AG04449 (cell line): Measurements from ENCODE around the gene MEI1.
"Not testable (repeated sequence)": the region's sequence is repeated elsewhere in the genome, so short reads cannot be mapped to it uniquely, and the experiment has no call there.

ENCODE experiments used
- CTCF ChIA-PET: fragments of 350-600 bp; formaldehyde crosslinking; extraction: SDS; loops from one replicate; lab custom pipeline; 2021; ENCODE audit warnings: antibody characterized with exemption; lab: Yijun Ruan, JAX
- POLR2A ChIA-PET: fragments of 400-600, 350-600 bp; formaldehyde crosslinking; extraction: SDS; loops from one replicate; lab custom pipeline; 2020; ENCODE audit warnings: antibody characterized with exemption, inconsistent platforms; lab: Yijun Ruan, JAX
- DNase-seq: peaks from one replicate; pipeline ENCODE4 v3.0.0-alpha.2; 2010; ENCODE audit warnings: low read depth, low spot score
- H3K4me3 ChIP-seq: 2 replicates; pipeline ENCODE4 v1.5.1; 2011; ENCODE audit warnings: low read depth, mild to moderate bottlenecking, control low read depth, low read length
- CTCF ChIP-seq: IDR thresholded peaks from one replicate; pipeline ENCODE4 v1.5.1; 2011; ENCODE audit warnings: mild to moderate bottlenecking, moderate library complexity, low read length, control low read depth, inconsistent platforms; ENCODE audit not compliant: insufficient read depth; ENCODE audit errors: missing control alignments

The MEI1 gene

GRCh38 chr22:41658869-41659268, 40.4 kb upstream of the MEI1 start:
- no peak for DNase-seq
- ChIA-PET POLR2A (no interaction called here), CTCF (interaction anchor here (1.2 to 4.1 kb wide), 4 partner anchors 8 to 282 kb away, joined by 4 to 24 read pairs (median 14); no protein-coding TSS in a partner anchor)
- no peak overlapping the region for H3K4me3 ChIP-seq
- TF ChIP-seq CTCF, result no peak

GRCh38 chr22:41659941-41660340, 39.4 kb upstream of the MEI1 start:
- H3K4me3 ChIP-seq, result no peak overlapping the region
- POLR2A ChIA-PET, result no interaction called here
- CTCF ChIA-PET, result interaction anchor here (0.5 to 4.1 kb wide), 5 partner anchors 9 to 287 kb away, joined by 3 to 17 read pairs (median 3); partner anchors contain the start of gene CENPM
- DNase-seq, result no peak
- TF ChIP-seq CTCF, result no peak

GRCh38 chr22:41660416-41660815, 38.9 kb upstream of the MEI1 start:
- ChIA-PET POLR2A (no interaction called here), CTCF (interaction anchor here (0.5 to 4.1 kb wide), 5 partner anchors 9 to 287 kb away, joined by 3 to 17 read pairs (median 3); partner anchors contain the start of gene CENPM)
- no peak for DNase-seq
- no peak for TF ChIP-seq CTCF
- H3K4me3 ChIP-seq, result no peak overlapping the region

GRCh38 chr22:41661088-41661487, 38.2 kb upstream of the MEI1 start:
- TF ChIP-seq CTCF, result no peak
- DNase-seq, result no peak
- no peak overlapping the region for H3K4me3 ChIP-seq
- ChIA-PET CTCF (interaction anchor here (1.2 to 4.1 kb wide), 4 partner anchors 10 to 36 kb away, joined by 3 to 17 read pairs (median 7); no protein-coding TSS in a partner anchor), POLR2A (no interaction called here)

- CTCF ChIA-PET, result interaction anchor here (3.8 to 4.1 kb wide), 2 partner anchors 11 to 35 kb away, joined by 11 to 17 read pairs; no protein-coding TSS in a partner anchor
- POLR2A ChIA-PET, result no interaction called here
- no peak overlapping the region for H3K4me3 ChIP-seq
- no peak for DNase-seq
- TF ChIP-seq CTCF, result no peak
These were observed 37.6 kb upstream of the MEI1 start for GRCh38 chr22:41661713-41662112.

- POLR2A ChIA-PET, H3K4me3 ChIP-seq, DNase-seq: not testable (repeated sequence)
- CTCF ChIA-PET, result interaction anchor here (5.3 to 6.3 kb wide), 3 partner anchors 13 to 277 kb away, joined by 50 to 123 read pairs (median 58); partner anchors contain the start of gene MEI1
These were observed 35.7 kb upstream of the MEI1 start for GRCh38 chr22:41663594-41663993.

GRCh38 chr22:41664490-41664889, 34.8 kb upstream of the MEI1 start:
- ChIA-PET CTCF (interaction anchor here (1.5 to 6.3 kb wide), 6 partner anchors 14 to 279 kb away, joined by 5 to 123 read pairs (median 36); partner anchors contain the start of gene MEI1), POLR2A (no interaction called here)
- no peak for DNase-seq
- H3K4me3 ChIP-seq, result no peak overlapping the region
- no peak for TF ChIP-seq CTCF
